Measurements from ENCODE around the gene CDA.

Gene CDA

GRCh38 chr1:20648946-20649345 lies 60.0 kb downstream of the CDA start:
- DNase-seq (ENCODE audit: low spot score) = no peak

- DNase-seq (ENCODE audit: low spot score) = no peak
These were observed 63.4 kb downstream of the CDA start for GRCh38 chr1:20652300-20652699.

DNA sequence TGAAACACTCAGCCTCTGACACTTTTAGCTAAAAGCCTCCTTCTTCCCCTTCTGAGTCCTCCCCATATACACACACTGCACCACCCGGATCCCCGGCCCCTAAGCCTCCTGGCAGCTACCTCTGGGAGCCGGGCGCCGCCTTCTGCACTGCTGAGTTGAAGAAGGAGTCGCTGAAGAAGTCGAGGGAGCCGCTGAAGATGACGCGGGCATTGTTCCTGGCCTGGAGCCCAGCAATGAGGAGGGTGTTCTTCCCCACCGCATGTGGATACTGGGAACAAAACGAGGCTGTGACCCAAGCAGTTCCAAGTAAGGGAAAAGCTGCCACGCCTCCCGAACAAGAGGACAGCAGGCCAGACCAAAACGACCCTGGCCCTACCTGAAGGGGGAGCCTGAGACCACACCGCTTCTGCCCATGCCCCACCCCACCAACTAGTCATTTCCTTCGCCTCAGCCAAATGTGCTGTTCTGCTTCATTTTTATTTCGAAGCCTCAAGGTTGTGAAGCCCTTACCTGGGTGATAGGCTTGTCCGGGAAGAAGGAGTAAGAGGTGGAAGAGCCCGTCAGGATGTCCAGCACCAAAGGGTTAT lies 65.3 kb downstream of the CDA start:
- peak; percentile 67 for DNase-seq (ENCODE audit: low spot score)

GRCh38 chr1:20657024-20657423 lies 68.1 kb downstream of the CDA start:
- no peak for DNase-seq (ENCODE audit: low spot score)

GRCh38 chr1:20658166-20658915 lies 69.4 kb downstream of the CDA start:
- no peak for DNase-seq (ENCODE audit: low spot score)

- no peak for DNase-seq (ENCODE audit: low spot score)
These were observed 71.5 kb downstream of the CDA start for GRCh38 chr1:20660363-20660762.

DNA sequence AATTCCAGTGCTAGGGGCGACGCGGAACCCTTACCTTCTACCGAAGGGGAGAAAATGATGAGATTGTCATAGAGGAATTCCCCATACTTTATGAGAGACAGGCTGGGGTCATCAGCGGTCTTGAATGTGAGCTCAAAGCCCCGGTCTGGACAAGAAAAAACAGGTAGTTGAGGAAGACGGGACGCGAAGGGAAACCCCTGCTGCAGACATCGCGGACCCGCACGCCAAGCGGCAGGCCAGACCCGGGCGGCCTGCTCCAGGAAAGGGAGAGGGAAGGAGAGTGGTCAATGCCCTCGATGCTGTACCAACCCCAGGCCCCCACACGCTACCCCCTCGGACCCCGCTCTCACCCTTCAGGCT lies 71.9 kb downstream of the CDA start:
- no peak for DNase-seq (ENCODE audit: low spot score)

DNA sequence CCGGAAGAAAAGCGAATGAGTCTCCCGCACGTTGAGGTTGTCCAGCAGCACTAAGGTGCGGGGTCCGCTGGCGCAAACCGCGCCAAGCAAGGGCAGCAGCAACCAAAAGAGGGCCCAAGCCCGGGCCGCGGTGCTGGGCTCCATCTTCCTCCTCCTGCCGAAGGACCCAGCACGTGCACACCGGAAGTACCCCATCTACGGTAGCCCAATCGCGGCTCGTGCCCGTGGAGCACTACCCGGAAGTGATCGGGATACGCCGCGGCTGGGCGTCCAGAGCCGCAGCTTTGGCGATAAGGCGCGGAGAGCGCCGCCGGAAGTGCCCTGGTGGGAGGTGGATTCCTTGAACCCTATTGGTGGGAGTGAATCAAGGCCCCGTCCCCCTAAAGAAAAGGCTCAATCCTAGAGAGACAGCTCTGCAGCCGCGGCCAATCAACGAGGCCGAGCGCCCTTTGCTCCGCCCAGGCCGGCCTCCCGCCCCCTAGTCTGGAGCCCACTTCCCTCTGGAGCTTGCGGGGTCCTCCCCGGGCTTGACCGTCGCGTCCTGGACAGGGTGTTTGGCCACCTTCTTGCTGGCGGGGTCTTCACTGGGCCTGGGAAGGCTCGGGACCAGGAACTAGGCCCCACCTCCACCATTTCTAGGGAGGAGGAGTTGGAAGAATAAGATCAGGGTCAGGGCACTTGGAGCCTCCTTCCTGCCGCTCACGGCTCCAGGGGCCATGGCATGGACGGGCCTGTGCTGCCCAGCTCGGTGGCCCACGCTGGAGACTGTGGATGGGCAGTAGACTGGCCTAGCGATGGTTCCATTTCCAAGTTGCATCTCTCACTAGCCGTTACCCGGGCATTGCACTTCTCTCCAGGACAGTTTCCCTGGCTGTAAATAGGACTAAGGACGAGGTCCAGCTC lies 72.6 kb downstream of the CDA start, which contains the start of gene DDOST:
Gene DDOST, minus strand, starts transcription at position 163 of the 903 bp plus-strand sequence. Its CDS starts 19 bp downstream, at position 144.
- peak; percentile 99 for DNase-seq (ENCODE audit: low spot score)

GRCh38 chr1:20662110-20662475 lies 73.2 kb downstream of the CDA start:
- DNase-seq (ENCODE audit: low spot score) = no peak

GRCh38 chr1:20663365-20663764 lies 74.5 kb downstream of the CDA start:
- DNase-seq (ENCODE audit: low spot score) = no peak

- DNase-seq (ENCODE audit: low spot score) = no peak
These were observed 75.2 kb downstream of the CDA start for GRCh38 chr1:20663969-20664715.

GRCh38 chr1:20665726-20666125 lies 76.8 kb downstream of the CDA start:
- no peak for DNase-seq (ENCODE audit: low spot score)

- DNase-seq (ENCODE audit: low spot score) = no peak
These were observed 77.2 kb downstream of the CDA start for GRCh38 chr1:20666146-20666545.

DNA sequence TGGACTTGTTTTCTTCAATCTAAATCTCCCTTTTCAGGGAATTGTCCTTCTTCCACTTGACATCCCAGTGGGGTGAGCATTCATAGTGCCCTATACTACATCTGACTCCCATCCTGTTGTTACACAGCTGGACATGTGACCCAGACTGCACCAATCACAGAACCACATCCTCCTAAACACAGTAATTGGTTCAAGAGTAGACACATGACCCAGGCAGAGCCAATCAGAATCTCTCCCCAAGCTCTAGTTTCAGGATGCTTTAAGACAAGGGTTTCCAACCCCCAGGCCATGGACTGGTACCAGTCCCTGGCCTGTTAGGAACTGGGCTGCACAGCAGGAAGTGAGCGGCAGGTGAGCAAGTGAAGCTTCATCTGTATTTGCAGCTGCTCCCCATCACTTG lies 77.9 kb downstream of the CDA start:
- DNase-seq (ENCODE audit: low spot score) = no peak

Data from Ammon's horn (tissue), 1 donor.